ENCODE measurements around the gene TGM1.

GRCh38 chr14:24283796-24284460 is 21.0 kb upstream of the TGM1 start:
- TF ChIP-seq CTCF (IDR thresholded peaks at IDR 0.05) (no peak), POLR2AphosphoS5 (IDR thresholded peaks at IDR 0.05) (no peak), POLR2A (IDR thresholded peaks at IDR 0.05) (no peak), EP300 (IDR thresholded peaks at IDR 0.05) (no peak)
